Measurements from ENCODE around the gene DENND1B. TPM values are rescaled to one million over a fixed set of nuclear protein-coding genes. Genes with fewer than 3 reads are reported as not detected.

DENND1B gene
- total and polyA plus RNA-seq, 2 of the 13 experiments (the other 11 are each of a cell fraction or from before 2014, with no cell fraction given): 2.6 to 5.7 TPM

GRCh38 chr1:197595304-197595904 lies 179.9 kb downstream of the DENND1B start:
- H3K79me2 ChIP-seq (ENCODE audit: insufficient read depth, low read length): no peaks in the 10 kb centered on the region
- H3K27me3 ChIP-seq (ENCODE audit: control insufficient read depth in 1 of 2, insufficient read depth in 2 of 2, low read length in 2 of 2): no peaks in the 10 kb centered on the region
- ATAC-seq (no peak), FAIRE-seq (no peak), DNase-seq (ENCODE audit: low spot score) (no peak)
- intact Hi-C loops (cut with micrococcal nuclease; ENCODE audit: unreplicated experiment) (no loop called here), in situ Hi-C loops (cut with HindIII; ENCODE audit: extremely low pct_ligation_motif_present, low pct_unique_long_range_greater_than_20kb) (no loop called here)
- 88% methylated on average over 5 of the region's 5 CpGs for WGBS (ENCODE audit: low lambda C conversion rate)
- no peak overlapping the region for H3K9ac ChIP-seq (ENCODE audit: insufficient read depth, low read depth, low read length)
- H3K36me3 ChIP-seq (replicated peaks in 1 of 2; ENCODE audit: control insufficient read depth in 1 of 2, insufficient read depth in 2 of 2, low read length in 2 of 2): no peaks in the 10 kb centered on the region
- POLR2A ChIA-PET: no interaction called here
- H3K9me3 ChIP-seq (ENCODE audit: low read length): no peaks in the 10 kb centered on the region
- no peaks in the 10 kb centered on the region for H4K20me1 ChIP-seq (ENCODE audit: insufficient read depth, low read length)
- no peak overlapping the region for H3K4me2 ChIP-seq (ENCODE audit: low read depth, low read length)
- CTCF ChIA-PET (ENCODE audit: low intra/inter-chr PET ratio, low total read pairs): no interaction called here
- H2AFZ ChIP-seq (ENCODE audit: low read length): no peak overlapping the region
- H3K4me1 ChIP-seq (ENCODE audit: insufficient read depth, low read length): no peaks in the 10 kb centered on the region
- TF ChIP-seq YEATS2 (CRISPR knock-in tag; IDR thresholded peaks at IDR 0.05; ENCODE audit: borderline replicate concordance) (no peak), MAFK (conservative IDR thresholded peaks at IDR 0.05 in 1 of 2, IDR thresholded peaks at IDR 0.05 in 1 of 2; ENCODE audit: low read length in 2 of 2) (0 out of 4 replicates have a peak, but pooled peaks of 1 of the 2 experiments have one; percentile 27)
- no peak overlapping the region for H3K27ac ChIP-seq (ENCODE audit: extremely low read length, insufficient read depth, low read length)
- no TSS peak for BruUV-seq (replicated peaks)
- H3K4me3 ChIP-seq (replicated peaks in 1 of 3; ENCODE audit: insufficient read depth in 1 of 3, low read depth in 2 of 3, low read length in 3 of 3): no peak overlapping the region

DNA sequence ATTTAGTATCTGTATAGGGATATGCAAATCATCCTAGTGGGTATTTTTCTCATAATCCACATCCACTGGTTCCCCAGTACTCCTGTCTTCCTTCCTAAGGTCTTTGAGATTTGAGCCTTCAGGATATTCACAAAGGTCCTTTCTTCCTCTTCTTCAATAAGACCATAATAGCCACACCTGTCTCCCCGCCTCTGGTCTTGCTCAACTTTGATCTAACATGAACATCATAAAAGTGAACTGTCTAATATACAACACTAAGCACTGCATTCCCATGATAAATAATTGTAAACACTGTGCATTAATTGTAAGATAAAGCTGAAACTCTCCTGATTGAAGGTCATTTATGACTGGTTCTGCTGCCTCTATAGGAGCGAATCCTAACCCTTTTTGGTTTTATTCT lies 184.6 kb downstream of the DENND1B start:
- CTCF ChIA-PET (ENCODE audit: low intra/inter-chr PET ratio, low total read pairs): no interaction called here

More for the DNA sequence above, 184.6 kb downstream of the DENND1B start:
- no peak overlapping the region for H3K9ac ChIP-seq (ENCODE audit: insufficient read depth, low read depth, low read length)
- H3K36me3 ChIP-seq (replicated peaks in 1 of 2; ENCODE audit: control insufficient read depth in 1 of 2, insufficient read depth in 2 of 2, low read length in 2 of 2): no peaks in the 10 kb centered on the region; a peak in 1 of 5 replicates
- POLR2A ChIA-PET: no interaction called here
- peaks cover 5% of the 10 kb centered on the region for H3K4me1 ChIP-seq (ENCODE audit: insufficient read depth, low read length)
- in situ Hi-C loops (cut with HindIII; ENCODE audit: extremely low pct_ligation_motif_present, low pct_unique_long_range_greater_than_20kb) (no loop called here), intact Hi-C loops (cut with micrococcal nuclease; ENCODE audit: unreplicated experiment) (no loop called here)
- no peaks in the 10 kb centered on the region for H3K9me3 ChIP-seq (ENCODE audit: low read length)
- DNase-seq (ENCODE audit: low spot score): no peak
- ATAC-seq: no peak
- no peak overlapping the region for H3K27ac ChIP-seq (ENCODE audit: extremely low read length, insufficient read depth, low read length)
- H3K27me3 ChIP-seq (ENCODE audit: control insufficient read depth in 1 of 2, insufficient read depth in 2 of 2, low read length in 2 of 2): no peaks in the 10 kb centered on the region
- no peak for FAIRE-seq
- H2AFZ ChIP-seq (ENCODE audit: low read length): no peak overlapping the region
- no peak overlapping the region for H3K4me2 ChIP-seq (ENCODE audit: low read depth, low read length)
- TF ChIP-seq ZFP41 (CRISPR knock-in tag; IDR thresholded peaks at IDR 0.05; ENCODE audit: borderline replicate concordance): no peak
- TF ChIP-seq ZNF614 (CRISPR knock-in tag; IDR thresholded peaks at IDR 0.05; ENCODE audit: borderline replicate concordance): no peak
- TF ChIP-seq ZNF83 (CRISPR knock-in tag; IDR thresholded peaks at IDR 0.05; ENCODE audit: borderline replicate concordance): no peak
- TF ChIP-seq MAFF (IDR thresholded peaks at IDR 0.05; ENCODE audit: low read depth, low read length): no peak
- no peak for TF ChIP-seq HMGA1 (CRISPR knock-in tag; conservative IDR thresholded peaks at IDR 0.05)
- no peak for TF ChIP-seq ELF3 (CRISPR knock-in tag; IDR thresholded peaks at IDR 0.05)
- TF ChIP-seq ZNF274 (CRISPR knock-in tag; IDR thresholded peaks at IDR 0.05): no peak
- no peak for TF ChIP-seq ZNF101 (CRISPR knock-in tag; IDR thresholded peaks at IDR 0.05; ENCODE audit: borderline replicate concordance, low read depth)
- H3K79me2 ChIP-seq (ENCODE audit: insufficient read depth, low read length): no peaks in the 10 kb centered on the region
- WGBS (ENCODE audit: low lambda C conversion rate): 95% methylated on average over 2 of the region's 2 CpGs
- no peaks in the 10 kb centered on the region for H4K20me1 ChIP-seq (ENCODE audit: insufficient read depth, low read length)
- no peak overlapping the region for H3K4me3 ChIP-seq (replicated peaks in 1 of 3; ENCODE audit: insufficient read depth in 1 of 3, low read depth in 2 of 3, low read length in 3 of 3)
- BruUV-seq (replicated peaks): no TSS peak
